HG03520 (cell line): ENCODE data around the gene GOLGA6B.
"Not testable (repeated sequence)": the region's sequence is repeated elsewhere in the genome, so short reads cannot be mapped to it uniquely, and the experiment has no call there.

ENCODE experiments used
- ATAC-seq: cut with Tn5 transposase; IDR thresholded peaks from one replicate; pipeline ENCODE4 v1.9.1; 2021; ENCODE audit warnings: mild to moderate bottlenecking, moderate library complexity; ENCODE audit not compliant: unreplicated experiment

Gene GOLGA6B, protein sequence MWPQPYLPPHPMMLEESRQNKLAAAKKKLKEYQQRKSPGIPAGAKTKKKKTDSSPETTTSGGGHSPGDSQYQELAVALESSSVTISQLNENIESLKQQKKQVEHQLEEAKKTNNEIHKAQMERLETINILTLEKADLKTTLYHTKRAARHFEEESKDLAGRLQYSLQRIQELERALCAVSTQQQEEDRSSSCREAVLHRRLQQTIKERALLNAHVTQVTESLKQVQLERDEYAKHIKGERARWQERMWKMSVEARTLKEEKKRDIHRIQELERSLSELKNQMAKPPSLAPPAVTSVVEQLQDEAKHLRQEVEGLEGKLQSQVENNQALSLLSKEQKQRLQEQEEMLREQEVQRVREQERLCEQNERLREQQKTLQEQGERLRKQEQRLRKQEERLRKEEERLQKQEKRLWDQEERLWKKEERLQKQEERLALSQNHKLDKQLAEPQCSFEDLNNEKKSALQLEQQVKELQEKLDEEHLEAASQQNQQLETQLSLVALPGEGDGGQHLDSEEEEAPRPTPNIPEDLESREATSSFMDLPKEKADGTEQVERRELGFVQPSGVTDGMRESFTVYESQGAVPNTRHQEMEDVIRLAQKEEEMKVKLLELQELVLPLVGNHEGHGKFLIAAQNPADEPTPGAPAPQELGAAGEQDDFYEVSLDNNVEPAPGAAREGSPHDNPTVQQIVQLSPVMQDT

DNA sequence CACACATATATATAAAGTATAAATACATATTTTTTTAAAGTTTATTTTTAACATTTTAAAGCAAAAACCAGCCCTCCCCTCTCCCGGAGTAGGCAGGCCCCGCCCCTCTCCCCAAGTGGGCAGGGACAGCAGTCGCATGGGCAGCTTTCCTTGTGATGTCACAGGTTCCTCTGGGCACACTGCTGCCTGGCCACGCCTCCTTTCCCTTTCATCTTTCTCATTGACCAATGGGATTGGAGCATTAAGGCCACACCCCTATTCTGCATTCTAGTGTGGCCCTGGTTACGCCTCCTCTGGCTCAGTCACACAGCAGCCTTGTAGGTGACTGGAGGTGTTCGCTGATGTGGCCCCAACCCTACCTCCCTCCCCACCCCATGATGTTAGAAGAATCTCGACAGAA lies at the start of gene GOLGA6B:
Gene GOLGA6B, plus strand, starts transcription at position 301 of the 400 bp plus-strand sequence. Its CDS starts 41 bp downstream, at position 342.
- ATAC-seq, result not testable (repeated sequence)

- no peak for ATAC-seq
These were observed 49.7 kb upstream of the GOLGA6B start for GRCh38 chr15:72604794-72605193.

DNA sequence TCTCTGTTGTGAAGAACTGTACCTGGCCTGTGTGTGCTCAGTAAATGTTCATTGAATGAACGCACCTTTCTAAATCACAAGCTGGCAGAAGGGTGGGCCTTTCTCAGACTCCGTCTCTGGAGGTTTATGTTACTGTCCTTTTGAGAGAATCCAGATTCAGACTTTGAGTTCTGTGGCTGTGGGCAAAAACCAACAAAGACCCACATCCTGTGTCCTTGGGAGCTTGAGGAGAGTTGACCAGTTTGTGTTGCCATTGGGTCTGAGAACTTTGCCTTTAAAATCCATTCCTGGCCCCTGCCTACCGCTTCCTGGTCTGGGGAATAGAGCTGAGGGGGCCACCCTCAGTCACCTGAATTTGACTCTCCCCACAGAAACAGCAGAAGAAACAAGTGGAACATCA lies 46.4 kb upstream of the GOLGA6B start:
- ATAC-seq, result not testable (repeated sequence)

- ATAC-seq, result no peak
These were observed 44.6 kb upstream of the GOLGA6B start for GRCh38 chr15:72609862-72610261.

DNA sequence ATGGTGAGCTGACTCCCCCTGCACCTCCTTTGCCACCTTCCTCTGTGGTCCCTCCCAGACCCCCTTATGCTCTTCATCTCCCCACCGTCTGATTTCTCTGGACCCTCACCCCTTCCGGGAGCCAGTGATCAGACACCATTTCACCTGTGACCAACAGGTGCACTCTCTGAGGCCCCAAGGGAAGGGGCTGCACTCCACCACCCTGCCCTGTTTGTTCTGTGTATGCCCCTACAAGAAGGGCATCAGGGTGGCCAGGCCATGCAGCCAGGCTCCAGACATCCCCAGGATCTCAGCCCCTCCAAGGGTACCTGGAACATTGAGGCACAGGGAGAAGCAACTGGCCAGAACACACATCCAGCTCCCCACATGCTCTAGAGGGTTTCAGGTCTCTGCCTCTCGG lies 42.2 kb upstream of the GOLGA6B start:
- ATAC-seq, result not testable (repeated sequence)

DNA sequence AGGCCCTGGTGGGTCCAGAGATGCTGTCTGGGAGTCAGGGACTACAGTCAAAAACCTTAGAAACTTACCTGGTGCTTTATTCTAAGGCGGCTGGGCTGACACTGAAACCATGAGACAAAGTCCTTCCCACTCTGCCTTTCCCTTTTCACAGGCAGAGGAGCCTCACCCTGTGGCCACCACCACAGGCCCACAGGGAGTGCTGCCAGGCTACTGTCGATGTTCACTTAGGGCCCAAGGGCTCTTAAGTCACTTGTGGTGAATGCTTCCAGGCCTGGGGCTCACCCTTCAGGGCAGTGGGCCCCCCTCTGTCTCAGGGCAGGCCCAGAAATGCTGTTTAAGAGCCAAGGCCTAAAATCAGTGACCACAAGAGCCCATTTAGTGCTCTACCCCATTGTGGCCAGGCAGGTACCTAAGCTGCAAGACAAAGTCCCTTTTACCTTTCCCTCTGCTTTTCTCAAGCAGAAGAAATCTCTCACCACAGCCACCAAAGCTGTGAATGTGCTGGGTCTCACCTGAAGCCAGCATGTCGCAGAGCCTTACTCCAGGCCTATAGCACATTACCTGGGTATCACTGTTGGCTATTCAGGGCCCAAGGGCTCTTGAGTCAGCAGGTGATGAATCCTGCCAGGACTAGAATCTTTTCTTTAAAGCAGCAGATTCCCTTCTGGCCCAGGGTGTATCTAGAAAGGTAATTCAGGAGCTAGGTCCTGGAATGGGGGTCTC lies 39.5 kb upstream of the GOLGA6B start:
- ATAC-seq, result no peak

DNA sequence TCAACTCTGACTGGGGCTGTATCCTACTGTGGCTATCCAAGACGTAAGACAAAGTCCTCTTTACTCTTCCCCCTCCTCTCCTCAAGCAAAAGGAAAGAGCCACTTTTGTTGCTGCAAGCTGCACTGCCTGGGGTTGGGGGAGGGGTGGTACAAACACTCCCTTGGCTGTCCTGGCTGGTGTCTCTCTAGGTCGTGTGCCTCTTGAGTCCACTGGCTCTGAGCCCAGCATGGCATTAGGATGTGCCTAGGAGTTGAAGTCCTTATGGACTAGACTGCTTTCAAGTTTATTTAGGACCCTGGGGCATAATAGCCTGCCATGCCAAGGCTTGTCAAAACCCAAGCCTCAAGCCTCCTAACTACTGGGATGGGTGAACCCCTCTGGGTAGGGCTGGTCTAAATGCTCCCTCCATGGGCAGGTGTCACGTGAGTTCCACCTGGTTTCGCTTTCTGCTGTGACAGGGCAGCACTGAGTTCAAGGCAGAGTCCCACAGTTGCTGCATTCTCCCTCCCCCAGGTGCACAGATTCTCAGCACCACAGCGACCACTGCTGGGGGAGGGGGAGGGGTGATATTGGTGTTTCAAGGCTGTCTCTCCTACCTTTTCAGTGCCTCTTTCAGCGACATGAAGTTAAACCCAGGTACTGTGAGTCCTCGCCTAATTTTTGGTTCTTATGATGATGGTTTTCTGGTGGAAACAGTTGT lies 38.8 kb upstream of the GOLGA6B start:
- ATAC-seq, result not testable (repeated sequence)

GRCh38 chr15:72616491-72617210 lies 37.8 kb upstream of the GOLGA6B start:
- no peak for ATAC-seq

- not testable (repeated sequence) for ATAC-seq
These were observed 30.6 kb upstream of the GOLGA6B start for GRCh38 chr15:72623854-72624253.

DNA sequence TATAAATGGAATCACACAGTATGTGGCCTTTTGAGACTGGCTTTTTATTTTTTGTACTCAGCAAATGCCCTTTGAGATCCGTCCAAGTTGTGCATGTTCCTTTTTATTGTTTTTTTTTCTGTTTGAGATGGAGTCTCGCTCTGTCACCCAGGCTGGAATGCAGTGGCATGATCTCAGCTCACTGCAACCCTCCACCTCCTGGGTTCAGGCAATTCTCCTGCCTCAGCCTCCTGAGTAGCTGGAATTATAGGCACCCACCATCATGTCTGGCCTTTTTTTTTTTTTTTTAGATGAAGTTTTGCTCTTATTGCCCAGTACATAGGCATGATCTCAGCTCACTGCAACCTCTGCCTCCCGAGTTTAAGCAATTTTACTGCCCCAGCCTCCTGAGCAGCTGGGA lies 28.3 kb upstream of the GOLGA6B start:
- ATAC-seq, result not testable (repeated sequence)

DNA sequence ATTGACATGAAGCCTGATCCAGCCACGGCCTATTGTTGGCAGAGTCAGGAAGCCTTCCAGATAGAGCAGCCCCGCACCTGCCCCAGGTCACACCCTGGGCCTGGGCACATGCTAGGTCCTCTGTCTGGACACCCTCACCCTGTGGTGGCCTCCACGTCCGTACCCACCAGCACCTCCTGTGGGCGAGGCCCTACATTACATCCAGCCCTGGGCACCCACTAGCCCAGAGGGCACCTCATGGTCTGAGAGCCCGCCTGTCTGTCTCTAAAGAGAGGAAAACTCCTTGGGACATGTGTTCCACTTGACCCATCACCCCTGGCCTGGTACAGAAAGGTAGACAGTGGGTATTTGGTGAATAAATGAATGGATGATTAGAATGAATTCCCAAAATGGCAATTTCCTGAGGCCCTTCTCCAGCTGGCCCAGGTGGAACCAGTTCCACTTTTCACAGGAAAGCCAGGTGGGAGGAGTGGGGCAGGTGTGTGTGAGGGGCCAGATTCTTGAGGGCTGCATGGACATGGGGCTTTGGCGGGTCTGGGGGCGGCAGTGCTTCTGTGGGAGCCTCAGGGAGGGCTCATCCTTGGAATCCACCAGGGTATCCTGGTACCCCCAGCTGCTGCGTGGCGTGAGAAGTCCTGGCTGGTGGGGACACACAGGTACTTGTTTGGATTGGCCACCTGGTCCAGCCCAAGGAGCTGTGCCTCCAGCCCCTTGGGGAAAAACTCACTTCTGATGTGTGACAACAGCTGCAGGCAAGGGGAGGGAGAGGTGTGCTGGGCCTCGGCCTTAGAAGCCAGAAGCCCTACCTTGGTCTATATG lies 26.0 kb upstream of the GOLGA6B start:
- ATAC-seq, result not testable (repeated sequence)

DNA sequence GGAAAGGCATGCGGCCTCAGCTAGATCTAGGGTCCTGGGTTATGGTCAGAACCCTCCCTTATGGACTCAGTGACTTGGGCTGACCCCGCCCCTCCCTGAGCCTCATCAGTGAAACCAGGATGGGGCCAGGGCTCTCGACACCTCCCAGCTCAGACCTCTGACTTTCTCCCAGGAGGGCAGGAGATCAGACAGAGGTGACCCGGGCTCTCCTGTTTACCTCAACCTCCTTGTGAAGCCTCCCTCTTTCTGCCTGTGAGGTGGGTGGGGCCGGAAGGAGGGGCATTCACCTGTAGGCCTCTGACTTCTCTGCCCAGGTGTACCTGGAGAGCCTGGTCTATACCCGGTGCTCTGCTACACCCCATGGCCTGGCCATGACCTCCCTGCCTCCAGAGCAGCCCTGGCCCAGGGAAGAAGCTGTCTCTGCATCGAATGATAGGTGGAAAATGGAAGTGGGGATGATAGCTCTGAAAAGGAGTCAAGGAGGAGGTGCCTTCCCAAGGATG lies 25.4 kb upstream of the GOLGA6B start:
- not testable (repeated sequence) for ATAC-seq

GRCh38 chr15:72636519-72637282 lies 17.8 kb upstream of the GOLGA6B start:
- ATAC-seq, result not testable (repeated sequence)

GRCh38 chr15:72639759-72640483 lies 14.6 kb upstream of the GOLGA6B start:
- ATAC-seq, result not testable (repeated sequence)

- not testable (repeated sequence) for ATAC-seq
These were observed 12.2 kb upstream of the GOLGA6B start for GRCh38 chr15:72642271-72642670.

DNA sequence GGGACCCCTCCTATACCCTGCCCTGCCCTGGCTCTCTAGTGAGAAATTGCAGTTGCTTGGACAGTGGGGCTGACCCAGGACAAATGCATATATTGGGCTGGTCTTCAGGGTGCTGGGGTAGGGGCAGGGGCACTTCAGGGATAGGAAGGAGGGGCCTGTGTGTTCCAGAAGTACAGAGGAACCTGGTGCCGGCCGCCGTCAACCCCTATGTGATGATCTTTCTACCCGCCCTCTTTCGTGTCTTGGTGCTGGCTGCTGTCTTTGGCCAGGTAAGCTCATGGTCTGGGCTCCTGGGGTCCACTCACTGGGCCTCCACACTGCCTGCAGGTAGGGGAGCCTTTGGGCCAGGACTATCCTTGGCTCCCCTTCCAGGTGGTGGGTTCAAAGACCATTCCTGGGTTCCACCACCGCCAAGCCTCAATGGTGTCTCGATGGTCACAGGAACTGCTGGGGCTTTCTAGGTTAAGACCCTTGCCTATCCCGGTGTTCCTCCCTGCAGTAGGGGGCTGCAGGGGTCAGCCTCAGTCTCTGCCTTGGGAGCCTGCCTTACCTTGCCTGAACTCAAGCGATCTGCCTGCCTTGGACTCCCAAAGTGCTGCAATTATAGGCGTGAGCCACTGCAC lies 5.8 kb upstream of the GOLGA6B start:
- ATAC-seq, result not testable (repeated sequence)

- not testable (repeated sequence) for ATAC-seq
These were observed 1.5 kb downstream of the GOLGA6B start for GRCh38 chr15:72656014-72656413.
